GM23248 (cell line): ENCODE measurements around the gene SOBP.

Experiments
- EZH2 ChIP-seq: fragments of 200-600 bp; sonication (generic); IDR thresholded peaks from 2 replicates; pipeline ENCODE4 v1.6.1; 2018; ENCODE audit warnings: antibody characterized with exemption, mild to moderate bottlenecking; ENCODE audit not compliant: insufficient read depth, poor library complexity, severe bottlenecking
- EZH2phosphoT487 ChIP-seq: fragments of 200-600 bp; sonication (generic); IDR thresholded peaks from 2 replicates; pipeline ENCODE4 v1.6.1; 2018; ENCODE audit warnings: antibody characterized with exemption, moderate library complexity, mild to moderate bottlenecking, low read depth; ENCODE audit not compliant: insufficient read depth

GRCh38 chr6:107616775-107617174 lies 126.9 kb downstream of the SOBP start:
- TF ChIP-seq EZH2phosphoT487 (no peak), EZH2 (no peak)
